Tibial nerve (tissue), 4 donors: ENCODE measurements around the gene FADS6.

Experiments used
- EP300 ChIP-seq, 2 donors: sonication (generic); formaldehyde crosslinking; IDR thresholded peaks; one replicate each; pipeline ENCODE4 v1.6.1; 2017; ENCODE audit warnings: antibody characterized with exemption in 2 of 2, mild to moderate bottlenecking in 1 of 2
- POLR2A ChIP-seq, 2 donors: fragments of 450-650 bp; IDR thresholded peaks; one replicate each; pipeline ENCODE4 v1.6.1; 2017; ENCODE audit warnings: antibody characterized with exemption in 2 of 2, mild to moderate bottlenecking in 2 of 2, moderate library complexity in 2 of 2
- TF ChIP-seq, protein P1 (sequence below), 5 experiments: fragments of 200-600 bp in 3 of 5; fragments of 450-650 bp in 2 of 5; sonication (generic) in 3 of 5; IDR thresholded peaks; one replicate each; pipeline ENCODE4 v1.5.1; 2016 to 2019; ENCODE audit warnings: antibody characterized with exemption in 5 of 5, mild to moderate bottlenecking in 3 of 5, moderate library complexity in 2 of 5

- TF ChIP-seq, protein P1, sequence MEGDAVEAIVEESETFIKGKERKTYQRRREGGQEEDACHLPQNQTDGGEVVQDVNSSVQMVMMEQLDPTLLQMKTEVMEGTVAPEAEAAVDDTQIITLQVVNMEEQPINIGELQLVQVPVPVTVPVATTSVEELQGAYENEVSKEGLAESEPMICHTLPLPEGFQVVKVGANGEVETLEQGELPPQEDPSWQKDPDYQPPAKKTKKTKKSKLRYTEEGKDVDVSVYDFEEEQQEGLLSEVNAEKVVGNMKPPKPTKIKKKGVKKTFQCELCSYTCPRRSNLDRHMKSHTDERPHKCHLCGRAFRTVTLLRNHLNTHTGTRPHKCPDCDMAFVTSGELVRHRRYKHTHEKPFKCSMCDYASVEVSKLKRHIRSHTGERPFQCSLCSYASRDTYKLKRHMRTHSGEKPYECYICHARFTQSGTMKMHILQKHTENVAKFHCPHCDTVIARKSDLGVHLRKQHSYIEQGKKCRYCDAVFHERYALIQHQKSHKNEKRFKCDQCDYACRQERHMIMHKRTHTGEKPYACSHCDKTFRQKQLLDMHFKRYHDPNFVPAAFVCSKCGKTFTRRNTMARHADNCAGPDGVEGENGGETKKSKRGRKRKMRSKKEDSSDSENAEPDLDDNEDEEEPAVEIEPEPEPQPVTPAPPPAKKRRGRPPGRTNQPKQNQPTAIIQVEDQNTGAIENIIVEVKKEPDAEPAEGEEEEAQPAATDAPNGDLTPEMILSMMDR (IDR thresholded peaks at IDR 0.05): no peak
- TF ChIP-seq POLR2A (IDR thresholded peaks at IDR 0.05): no peak
- no peak for TF ChIP-seq EP300 (IDR thresholded peaks at IDR 0.05)
Observed at GRCh38 chr17:74898376-74898946, 5.0 kb upstream of the FADS6 start.
